HCT116 (cell line): Measurements from ENCODE around the gene PLCH2. TPM values are rescaled to one million over a fixed set of nuclear protein-coding genes. Genes with fewer than 3 reads are reported as not detected.

Experiments used
- ATAC-seq: fragments of 200-7000 bp; cut with Tn5 transposase; 2 replicates; pipeline ENCODE4 v1.9.1; 2020; ENCODE audit warnings: mild to moderate bottlenecking, moderate library complexity
- BruUV-seq: library from RNA; stranded (reverse); fragments of 400-500 nt; replicated peaks from 2 replicates; lab custom pipeline; 2021; lab: Mats Ljungman, UMichigan
- CTCF ChIA-PET: fragments of 300-600 bp; sonication (Branson Sonifier 250); formaldehyde crosslinking; loops from one replicate; lab custom pipeline; 2021; ENCODE audit warnings: antibody characterized with exemption; lab: Charles Lee
- POLR2A ChIA-PET: fragments of 300-600, 350-600 bp; sonication (Branson Sonifier 250); formaldehyde crosslinking; loops from one replicate; lab custom pipeline; 2021; ENCODE audit warnings: antibody characterized with exemption; lab: Charles Lee
- RAD21 ChIA-PET, 2 experiments: fragments of 300-600 bp; sonication (Branson Sonifier 250); formaldehyde crosslinking; loops; one replicate each; lab custom pipeline; 2023; ENCODE audit warnings: low total read pairs in 2 of 2; ENCODE audit not compliant: uncharacterized antibody in 2 of 2, unreplicated experiment in 2 of 2, low non-redundant PET in 1 of 2; lab: Charles Lee
- DNase-seq: peaks from one replicate; pipeline ENCODE4 v3.0.0-alpha.2; 2010; ENCODE audit warnings: low read depth, low spot score
- H2AFZ ChIP-seq: fragments of 200-600 bp; shearing (Covaris generic), sonication (generic); 2 replicates; pipeline ENCODE4 v1.6.1; 2017; ENCODE audit warnings: low read depth, mixed run types, mixed read lengths, antibody characterized with exemption, low read length; ENCODE audit not compliant: poor library complexity, severe bottlenecking
- H3K27ac ChIP-seq: 2 replicates; pipeline ENCODE4 v1.5.1; 2012; ENCODE audit warnings: low read depth, low read length
- H3K27me3 ChIP-seq: fragments of 200-600 bp; sonication (generic); 2 replicates; pipeline ENCODE4 v1.6.1; 2016; ENCODE audit warnings: mixed run types, low read length, mixed read lengths; ENCODE audit not compliant: insufficient read depth
- H3K36me3 ChIP-seq, 2 experiments: fragments of 200-500 bp in 1 of 2; fragments of 200-600 bp in 1 of 2; sonication (Bioruptor generic) in 1 of 2; sonication (generic) in 1 of 2; 2 replicates each; pipeline versions ENCODE4 v1.5.1 to v1.6.1; 2014 to 2016; ENCODE audit warnings: low read length in 2 of 2, inconsistent platforms in 1 of 2, mixed read lengths in 1 of 2, mixed run types in 1 of 2; ENCODE audit not compliant: insufficient read depth in 2 of 2, control insufficient read depth in 1 of 2
- H3K4me1 ChIP-seq, 2 experiments: fragments of 200-600 bp in 1 of 2; sonication (generic) in 1 of 2; 2 replicates each; pipeline versions ENCODE4 v1.5.1 to v1.6.1; 2012 to 2017; ENCODE audit warnings: low read length in 2 of 2, inconsistent platforms in 1 of 2, mild to moderate bottlenecking in 1 of 2, mixed read lengths in 1 of 2, mixed run types in 1 of 2, moderate library complexity in 1 of 2; ENCODE audit not compliant: insufficient read depth in 2 of 2, control insufficient read depth in 1 of 2
- H3K4me2 ChIP-seq: fragments of 200-600 bp; sonication (generic); 2 replicates; pipeline ENCODE4 v1.6.1; 2017; ENCODE audit warnings: mixed run types, low read length, mixed read lengths
- H3K4me3 ChIP-seq, 2 experiments: fragments of 200-600 bp in 1 of 2; sonication (generic) in 1 of 2; replicated peaks in 1 of 2; 2 replicates each; pipeline ENCODE4 v1.5.1; 2011 to 2016; ENCODE audit warnings: low read length in 2 of 2, control low read depth in 1 of 2, low read depth in 1 of 2, mild to moderate bottlenecking in 1 of 2, mixed read lengths in 1 of 2, mixed run types in 1 of 2
- H3K79me2 ChIP-seq: fragments of 200-600 bp; sonication (generic); 2 replicates; pipeline ENCODE4 v1.6.1; 2017; ENCODE audit warnings: mild to moderate bottlenecking, mixed run types, low read length, moderate library complexity, mixed read lengths; ENCODE audit not compliant: insufficient read depth
- H3K9ac ChIP-seq: fragments of 200-600 bp; sonication (generic); 2 replicates; pipeline ENCODE4 v1.6.1; 2016; ENCODE audit warnings: low read length, mixed read lengths
- H3K9me2 ChIP-seq: fragments of 200-600 bp; sonication (generic), shearing (Covaris generic); 2 replicates; pipeline ENCODE4 v1.6.1; 2017; ENCODE audit warnings: mixed run types, mild to moderate bottlenecking, moderate library complexity; ENCODE audit not compliant: insufficient read depth
- H3K9me3 ChIP-seq, 2 experiments: fragments of 200-500 bp in 1 of 2; fragments of 200-600 bp in 1 of 2; sonication (Bioruptor generic) in 1 of 2; sonication (generic) in 1 of 2; 2 replicates each; pipeline ENCODE4 v1.6.1; 2014 to 2017; ENCODE audit warnings: low read length in 2 of 2, mixed read lengths in 2 of 2, inconsistent platforms in 1 of 2, low read depth in 1 of 2, mild to moderate bottlenecking in 1 of 2, mixed run types in 1 of 2, moderate library complexity in 1 of 2; ENCODE audit not compliant: control insufficient read depth in 1 of 2, insufficient read depth in 1 of 2
- H4K20me1 ChIP-seq: fragments of 200-600 bp; sonication (generic), shearing (Covaris generic); 2 replicates; pipeline ENCODE4 v1.6.1; 2017; ENCODE audit warnings: mixed run types, mild to moderate bottlenecking, moderate library complexity; ENCODE audit not compliant: insufficient read depth
- EGR1 ChIP-seq: IDR thresholded peaks from 2 replicates; pipeline ENCODE4 v1.6.1; 2012; ENCODE audit warnings: low read depth
- EZH2phosphoT487 ChIP-seq: fragments of 200-600 bp; IDR thresholded peaks from 2 replicates; pipeline ENCODE4 v1.6.1; 2018; ENCODE audit warnings: antibody characterized with exemption, borderline replicate concordance
- FOSL1 ChIP-seq: IDR thresholded peaks from 2 replicates; pipeline ENCODE4 v1.6.1; 2012; ENCODE audit warnings: low read depth
- JUND ChIP-seq: IDR thresholded peaks from 2 replicates; pipeline ENCODE4 v1.6.1; 2012
- POLR2A ChIP-seq: IDR thresholded peaks from 2 replicates; pipeline ENCODE4 v1.7.0; 2011; ENCODE audit warnings: borderline replicate concordance; ENCODE audit not compliant: insufficient read depth, insufficient read length; ENCODE audit errors: extremely low read depth
- POLR2AphosphoS5 ChIP-seq: IDR thresholded peaks from 2 replicates; pipeline ENCODE4 v1.6.1; 2011; ENCODE audit warnings: mild to moderate bottlenecking, low read depth, low read length, moderate library complexity
- YY1 ChIP-seq: IDR thresholded peaks from 2 replicates; pipeline ENCODE4 v1.6.1; 2011; ENCODE audit warnings: low read length, low read depth, moderate library complexity, mild to moderate bottlenecking; ENCODE audit not compliant: insufficient replicate concordance; ENCODE audit errors: extremely low read depth
- ZFX ChIP-seq: fragments of 450-650 bp; IDR thresholded peaks from 2 replicates; pipeline ENCODE4 v1.6.1; 2017
- intact Hi-C: fragments of 100-400 bp; cut with micrococcal nuclease; formaldehyde crosslinking; loops from 2 replicates; pipeline ENCODE4 v1.10.0; 2022
- total RNA-seq: library from RNA; stranded (reverse); gene quantifications from one replicate; pipeline ENCODE4 v1.2.1, GENCODE V29; 2021; ENCODE audit not compliant: unreplicated experiment
- TF ChIP-seq, protein P1 (sequence below): IDR thresholded peaks from 2 replicates; pipeline ENCODE4 v1.6.1; 2011; ENCODE audit warnings: mild to moderate bottlenecking, low read length, moderate library complexity; ENCODE audit not compliant: insufficient replicate concordance; ENCODE audit errors: extremely low read depth
- TF ChIP-seq, protein P2 (sequence below): IDR thresholded peaks from 2 replicates; pipeline ENCODE4 v1.6.1; 2012
- TF ChIP-seq, protein P3 (sequence below), 3 experiments: fragments of 200-600 bp in 1 of 3; sonication (generic) in 1 of 3; IDR thresholded peaks in 2 of 3; conservative IDR thresholded peaks in 1 of 3; 2 replicates each; pipeline ENCODE4 v1.5.1; 2012 to 2017; ENCODE audit warnings: low read depth in 2 of 3, low read length in 2 of 3, antibody characterized with exemption in 1 of 3, borderline replicate concordance in 1 of 3, control low read depth in 1 of 3, mild to moderate bottlenecking in 1 of 3, mixed read lengths in 1 of 3, mixed run types in 1 of 3, moderate library complexity in 1 of 3; ENCODE audit not compliant: insufficient read depth in 1 of 3
- TF ChIP-seq, protein P4 (sequence below): IDR thresholded peaks from 2 replicates; pipeline ENCODE4 v1.6.1; 2012; ENCODE audit warnings: low read depth
- TF ChIP-seq, protein P5 (sequence below): IDR thresholded peaks from 2 replicates; pipeline ENCODE4 v1.6.1; 2012

Gene PLCH2
- total RNA-seq, 1 experiment from 2014 or later = 2.0 TPM

DNA sequence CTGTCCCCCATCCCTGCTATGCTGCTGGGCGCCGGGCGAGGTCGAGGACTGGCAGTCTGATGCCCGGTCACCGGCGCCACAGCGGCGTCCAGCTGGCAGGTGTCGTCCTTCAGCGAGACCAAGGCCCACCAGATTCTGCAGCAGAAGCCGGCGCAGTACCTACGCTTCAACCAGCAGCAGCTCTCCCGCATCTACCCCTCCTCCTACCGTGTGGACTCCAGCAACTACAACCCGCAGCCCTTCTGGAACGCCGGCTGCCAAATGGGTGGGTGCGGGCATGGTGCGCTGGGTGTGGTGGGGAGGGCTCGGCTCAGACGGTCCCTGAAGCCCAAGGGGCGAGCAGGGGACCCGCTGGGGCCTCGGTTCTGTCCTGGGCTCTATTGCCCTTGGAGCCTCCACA lies 20.7 kb downstream of the PLCH2 start:
- no peak overlapping the region for H3K4me2 ChIP-seq
- intact Hi-C loops = no loop called here

More for the DNA sequence above, 20.7 kb downstream of the PLCH2 start:
- Histone ChIP-seq H3K79me2 (no peaks in the 10 kb centered on the region), H4K20me1 (no peaks in the 10 kb centered on the region), H3K9me3 (no peaks in the 10 kb centered on the region), H3K9me2 (no peaks in the 10 kb centered on the region), H2AFZ (no peak overlapping the region), H3K4me1 (peaks cover 9 to 11% of the 10 kb centered on the region in 2 experiments; a peak in 3 of 4 replicates), H3K27me3 (no peaks in the 10 kb centered on the region), H3K4me3 (no peak overlapping the region), H3K27ac (no peak overlapping the region), H3K36me3 (no peaks in the 10 kb centered on the region), H3K9ac (no peak overlapping the region)
- BruUV-seq = no TSS peak
- ATAC-seq (no peak), DNase-seq (no peak)
- ChIA-PET POLR2A (no interaction called here), RAD21 (no interaction called here), CTCF (no interaction called here)
- TF ChIP-seq JUND (no peak), POLR2A (no peak), ZFX (no peak), YY1 (no peak), EZH2phosphoT487 (no peak), POLR2AphosphoS5 (no peak), FOSL1 (no peak), EGR1 (no peak)
- TF ChIP-seq, protein P1, sequence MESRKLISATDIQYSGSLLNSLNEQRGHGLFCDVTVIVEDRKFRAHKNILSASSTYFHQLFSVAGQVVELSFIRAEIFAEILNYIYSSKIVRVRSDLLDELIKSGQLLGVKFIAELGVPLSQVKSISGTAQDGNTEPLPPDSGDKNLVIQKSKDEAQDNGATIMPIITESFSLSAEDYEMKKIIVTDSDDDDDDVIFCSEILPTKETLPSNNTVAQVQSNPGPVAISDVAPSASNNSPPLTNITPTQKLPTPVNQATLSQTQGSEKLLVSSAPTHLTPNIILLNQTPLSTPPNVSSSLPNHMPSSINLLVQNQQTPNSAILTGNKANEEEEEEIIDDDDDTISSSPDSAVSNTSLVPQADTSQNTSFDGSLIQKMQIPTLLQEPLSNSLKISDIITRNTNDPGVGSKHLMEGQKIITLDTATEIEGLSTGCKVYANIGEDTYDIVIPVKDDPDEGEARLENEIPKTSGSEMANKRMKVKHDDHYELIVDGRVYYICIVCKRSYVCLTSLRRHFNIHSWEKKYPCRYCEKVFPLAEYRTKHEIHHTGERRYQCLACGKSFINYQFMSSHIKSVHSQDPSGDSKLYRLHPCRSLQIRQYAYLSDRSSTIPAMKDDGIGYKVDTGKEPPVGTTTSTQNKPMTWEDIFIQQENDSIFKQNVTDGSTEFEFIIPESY = no peak
- TF ChIP-seq, protein P2, sequence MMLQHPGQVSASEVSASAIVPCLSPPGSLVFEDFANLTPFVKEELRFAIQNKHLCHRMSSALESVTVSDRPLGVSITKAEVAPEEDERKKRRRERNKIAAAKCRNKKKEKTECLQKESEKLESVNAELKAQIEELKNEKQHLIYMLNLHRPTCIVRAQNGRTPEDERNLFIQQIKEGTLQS = no peak
- TF ChIP-seq, protein P3, sequence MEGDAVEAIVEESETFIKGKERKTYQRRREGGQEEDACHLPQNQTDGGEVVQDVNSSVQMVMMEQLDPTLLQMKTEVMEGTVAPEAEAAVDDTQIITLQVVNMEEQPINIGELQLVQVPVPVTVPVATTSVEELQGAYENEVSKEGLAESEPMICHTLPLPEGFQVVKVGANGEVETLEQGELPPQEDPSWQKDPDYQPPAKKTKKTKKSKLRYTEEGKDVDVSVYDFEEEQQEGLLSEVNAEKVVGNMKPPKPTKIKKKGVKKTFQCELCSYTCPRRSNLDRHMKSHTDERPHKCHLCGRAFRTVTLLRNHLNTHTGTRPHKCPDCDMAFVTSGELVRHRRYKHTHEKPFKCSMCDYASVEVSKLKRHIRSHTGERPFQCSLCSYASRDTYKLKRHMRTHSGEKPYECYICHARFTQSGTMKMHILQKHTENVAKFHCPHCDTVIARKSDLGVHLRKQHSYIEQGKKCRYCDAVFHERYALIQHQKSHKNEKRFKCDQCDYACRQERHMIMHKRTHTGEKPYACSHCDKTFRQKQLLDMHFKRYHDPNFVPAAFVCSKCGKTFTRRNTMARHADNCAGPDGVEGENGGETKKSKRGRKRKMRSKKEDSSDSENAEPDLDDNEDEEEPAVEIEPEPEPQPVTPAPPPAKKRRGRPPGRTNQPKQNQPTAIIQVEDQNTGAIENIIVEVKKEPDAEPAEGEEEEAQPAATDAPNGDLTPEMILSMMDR (IDR thresholded peaks at IDR 0.05 in 2 of 3, conservative IDR thresholded peaks at IDR 0.05 in 1 of 3; ENCODE audit: borderline replicate concordance in 1 of 3, insufficient read depth in 1 of 3, low read depth in 2 of 3, low read length in 2 of 3) = no peak
- TF ChIP-seq, protein P4, sequence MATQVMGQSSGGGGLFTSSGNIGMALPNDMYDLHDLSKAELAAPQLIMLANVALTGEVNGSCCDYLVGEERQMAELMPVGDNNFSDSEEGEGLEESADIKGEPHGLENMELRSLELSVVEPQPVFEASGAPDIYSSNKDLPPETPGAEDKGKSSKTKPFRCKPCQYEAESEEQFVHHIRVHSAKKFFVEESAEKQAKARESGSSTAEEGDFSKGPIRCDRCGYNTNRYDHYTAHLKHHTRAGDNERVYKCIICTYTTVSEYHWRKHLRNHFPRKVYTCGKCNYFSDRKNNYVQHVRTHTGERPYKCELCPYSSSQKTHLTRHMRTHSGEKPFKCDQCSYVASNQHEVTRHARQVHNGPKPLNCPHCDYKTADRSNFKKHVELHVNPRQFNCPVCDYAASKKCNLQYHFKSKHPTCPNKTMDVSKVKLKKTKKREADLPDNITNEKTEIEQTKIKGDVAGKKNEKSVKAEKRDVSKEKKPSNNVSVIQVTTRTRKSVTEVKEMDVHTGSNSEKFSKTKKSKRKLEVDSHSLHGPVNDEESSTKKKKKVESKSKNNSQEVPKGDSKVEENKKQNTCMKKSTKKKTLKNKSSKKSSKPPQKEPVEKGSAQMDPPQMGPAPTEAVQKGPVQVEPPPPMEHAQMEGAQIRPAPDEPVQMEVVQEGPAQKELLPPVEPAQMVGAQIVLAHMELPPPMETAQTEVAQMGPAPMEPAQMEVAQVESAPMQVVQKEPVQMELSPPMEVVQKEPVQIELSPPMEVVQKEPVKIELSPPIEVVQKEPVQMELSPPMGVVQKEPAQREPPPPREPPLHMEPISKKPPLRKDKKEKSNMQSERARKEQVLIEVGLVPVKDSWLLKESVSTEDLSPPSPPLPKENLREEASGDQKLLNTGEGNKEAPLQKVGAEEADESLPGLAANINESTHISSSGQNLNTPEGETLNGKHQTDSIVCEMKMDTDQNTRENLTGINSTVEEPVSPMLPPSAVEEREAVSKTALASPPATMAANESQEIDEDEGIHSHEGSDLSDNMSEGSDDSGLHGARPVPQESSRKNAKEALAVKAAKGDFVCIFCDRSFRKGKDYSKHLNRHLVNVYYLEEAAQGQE = no peak
- TF ChIP-seq, protein P5, sequence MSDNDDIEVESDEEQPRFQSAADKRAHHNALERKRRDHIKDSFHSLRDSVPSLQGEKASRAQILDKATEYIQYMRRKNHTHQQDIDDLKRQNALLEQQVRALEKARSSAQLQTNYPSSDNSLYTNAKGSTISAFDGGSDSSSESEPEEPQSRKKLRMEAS = no peak
